GM18508 (cell line): Measurements from ENCODE around the gene PRR5L.

Experiments used
- ATAC-seq: cut with Tn5 transposase; IDR thresholded peaks from one replicate; pipeline ENCODE4 v1.9.1; 2021; ENCODE audit warnings: moderate number of reproducible peaks; ENCODE audit not compliant: insufficient read depth, unreplicated experiment

Gene PRR5L

DNA sequence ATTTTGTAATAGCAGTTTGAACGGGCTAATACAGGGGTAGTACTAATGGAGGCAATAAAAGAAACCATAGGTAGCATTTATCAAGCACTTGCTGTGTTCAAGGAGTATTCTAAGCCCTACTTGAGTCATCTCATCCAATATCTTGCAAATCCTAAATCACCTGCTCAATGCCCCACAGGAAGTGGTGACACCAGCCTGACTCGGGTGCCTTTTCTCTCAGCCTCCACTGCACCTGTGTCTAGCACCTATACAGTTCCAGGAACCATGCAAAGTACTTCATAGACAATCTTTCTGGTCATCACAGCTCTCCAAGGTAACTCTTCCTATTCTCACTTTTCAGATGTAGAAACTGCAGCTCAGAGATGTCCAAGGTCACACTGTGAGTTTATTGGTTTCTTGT lies 98.0 kb downstream of the PRR5L start:
- no peak for ATAC-seq

DNA sequence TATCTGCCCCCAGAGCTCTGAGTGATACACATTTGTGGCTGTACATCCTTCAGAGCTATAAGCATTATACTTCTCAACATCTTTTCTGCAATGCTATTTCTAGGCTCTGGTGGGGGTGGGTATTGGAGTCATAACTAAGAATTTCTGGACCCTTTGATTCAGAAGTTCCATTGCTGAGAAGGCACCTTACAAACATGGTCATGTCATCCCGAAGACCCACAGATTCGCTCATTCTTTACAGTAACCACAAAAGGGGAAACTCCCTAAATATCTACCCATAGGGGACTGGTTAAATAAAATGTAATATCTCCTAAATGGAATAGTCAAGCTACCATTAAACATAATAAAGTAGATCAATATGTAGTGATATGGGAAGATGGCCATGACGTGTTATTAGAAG lies 98.8 kb downstream of the PRR5L start:
- no peak for ATAC-seq

DNA sequence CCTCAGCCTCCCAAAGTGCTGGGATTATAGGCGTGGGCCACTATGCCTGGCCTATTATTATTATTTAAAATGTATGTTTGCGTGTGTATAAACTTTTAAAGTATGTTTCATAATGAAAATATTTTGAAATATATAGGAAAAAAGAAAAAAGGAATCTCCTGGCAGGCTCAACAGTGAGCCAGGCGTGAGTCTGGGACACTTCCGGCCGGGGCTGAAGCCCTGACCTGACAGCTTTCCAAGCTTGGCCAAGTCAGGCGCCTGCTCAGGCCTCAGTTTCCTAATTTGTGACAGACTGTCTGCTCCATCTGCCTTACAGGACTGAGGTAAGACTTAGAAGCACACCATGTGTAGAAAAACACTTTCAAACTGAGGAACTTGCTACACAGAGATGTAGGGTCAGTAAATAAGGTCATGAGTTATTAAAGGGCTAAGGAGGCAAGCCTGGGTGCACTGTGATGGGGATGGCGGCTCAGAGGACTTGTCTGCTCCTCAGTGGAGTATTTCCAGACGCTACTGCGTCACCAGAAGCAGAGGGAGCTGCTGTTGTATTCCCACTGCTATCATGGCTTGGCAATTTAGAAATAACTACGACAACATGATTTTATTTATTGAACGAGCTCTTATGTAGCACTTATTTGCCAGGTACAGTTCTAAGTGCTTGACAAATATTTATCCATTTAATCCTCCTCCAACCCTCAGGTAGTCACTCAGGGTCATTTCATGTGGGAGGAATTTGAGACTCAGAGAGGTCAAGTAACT lies 100.1 kb downstream of the PRR5L start:
- no peak for ATAC-seq

- no peak for ATAC-seq
Measured at GRCh38 chr11:36398231-36398953, 102.3 kb downstream of the PRR5L start.

- ATAC-seq, result no peak
Measured at GRCh38 chr11:36399236-36399635, 103.1 kb downstream of the PRR5L start.

GRCh38 chr11:36399745-36400144 lies 103.7 kb downstream of the PRR5L start:
- no peak for ATAC-seq

DNA sequence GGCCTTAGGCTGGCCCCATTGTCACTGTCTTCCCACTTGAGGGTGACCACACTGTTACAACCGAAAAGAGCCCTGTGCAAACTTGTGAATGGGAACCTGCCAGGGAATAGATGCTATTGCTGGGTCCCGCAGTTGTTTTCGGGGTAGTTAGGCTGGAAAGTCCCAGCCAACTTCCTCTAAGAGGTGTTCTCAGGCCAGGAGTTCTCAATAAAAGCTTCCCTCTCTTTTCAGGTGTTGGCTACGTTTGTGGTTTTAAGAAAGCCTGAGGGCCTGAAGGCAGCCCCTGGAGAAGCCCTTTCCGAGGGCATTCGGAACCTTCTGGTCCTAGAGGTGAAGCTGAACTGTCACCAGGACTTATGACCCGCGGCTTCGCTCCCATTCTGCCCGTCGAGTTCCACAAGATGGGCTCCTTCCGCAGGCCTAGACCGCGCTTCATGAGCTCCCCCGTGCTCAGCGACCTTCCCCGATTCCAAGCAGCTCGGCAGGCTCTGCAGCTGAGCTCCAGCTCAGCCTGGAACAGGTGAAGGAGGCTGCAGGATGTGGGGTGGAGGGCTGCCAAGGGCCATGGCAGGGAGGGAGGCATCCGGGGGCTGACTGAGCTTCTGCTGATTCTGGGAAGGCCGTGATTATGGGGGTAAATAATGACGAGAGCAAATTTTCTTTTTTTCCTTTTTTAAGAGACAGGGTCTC lies 104.8 kb downstream of the PRR5L start:
- no peak for ATAC-seq

DNA sequence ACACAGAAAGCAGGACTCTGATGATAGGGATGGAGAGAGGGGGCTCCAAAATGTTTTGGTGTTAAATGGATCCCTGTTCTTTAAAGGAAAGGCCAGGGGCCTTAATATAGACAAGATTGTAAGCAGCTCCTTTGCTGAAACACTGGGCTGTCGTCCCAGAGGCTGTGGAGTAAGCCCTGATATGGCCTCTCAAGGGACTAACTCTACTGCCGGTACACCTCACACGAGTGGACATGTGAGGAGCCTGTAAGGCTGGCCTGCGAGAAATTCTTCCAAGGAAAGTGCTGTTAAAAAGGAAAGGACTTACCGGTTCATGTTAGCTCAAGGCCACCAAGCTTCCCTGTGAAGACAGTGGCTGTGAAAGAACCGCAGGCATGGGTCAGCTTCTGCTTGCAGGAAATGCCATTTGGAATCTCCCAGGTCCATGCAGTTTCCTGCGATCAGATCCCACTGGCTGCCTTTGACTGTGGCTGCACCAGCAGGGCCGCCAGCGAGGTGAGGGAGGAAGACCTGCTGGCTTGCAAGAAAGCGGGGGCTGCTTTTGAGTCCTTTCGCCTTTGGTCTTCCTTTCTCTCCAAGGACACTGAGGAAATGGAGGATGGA lies 106.6 kb downstream of the PRR5L start:
- ATAC-seq, result no peak

- ATAC-seq, result no peak
Measured at GRCh38 chr11:36403661-36404060, 107.6 kb downstream of the PRR5L start.

GRCh38 chr11:36404831-36405230 lies 108.7 kb downstream of the PRR5L start:
- ATAC-seq, result no peak

GRCh38 chr11:36405585-36406367 lies 109.7 kb downstream of the PRR5L start:
- ATAC-seq, result no peak

- ATAC-seq, result no peak
Measured at GRCh38 chr11:36407356-36407755, 111.3 kb downstream of the PRR5L start.

GRCh38 chr11:36408498-36409136 lies 112.5 kb downstream of the PRR5L start:
- no peak for ATAC-seq

GRCh38 chr11:36409152-36409816 lies 113.2 kb downstream of the PRR5L start:
- ATAC-seq, result no peak

GRCh38 chr11:36411202-36411640 lies 115.1 kb downstream of the PRR5L start:
- no peak for ATAC-seq

DNA sequence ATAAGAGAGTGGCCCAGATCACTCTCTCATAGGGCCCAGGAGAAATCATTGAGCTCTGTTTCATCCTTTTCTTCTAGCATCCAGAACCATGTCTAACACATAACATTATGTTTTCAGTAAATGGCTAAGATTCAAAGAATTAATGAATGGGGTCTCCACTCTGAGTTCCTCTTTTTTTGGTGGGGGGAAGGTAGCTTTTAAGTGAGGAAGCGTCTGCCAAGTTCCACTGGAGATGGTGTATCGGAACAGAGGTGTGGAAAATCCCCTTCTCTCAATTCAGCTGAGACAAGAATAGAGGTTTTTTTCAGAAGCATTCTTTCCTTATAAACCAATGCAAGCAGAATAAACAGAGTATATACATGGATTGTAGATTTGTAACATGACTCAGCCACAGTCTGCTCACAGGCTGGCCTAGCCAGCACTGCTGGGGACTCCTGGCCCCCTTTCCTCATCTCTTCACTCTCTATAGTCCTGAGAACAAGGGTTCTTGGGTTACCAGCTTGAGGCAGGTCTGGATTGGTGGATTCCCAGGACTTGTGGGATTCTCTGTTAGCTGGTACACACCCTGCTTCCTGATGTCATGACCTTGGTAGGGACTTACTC lies 116.8 kb downstream of the PRR5L start:
- no peak for ATAC-seq

- no peak for ATAC-seq
Measured at GRCh38 chr11:36417154-36417553, 121.1 kb downstream of the PRR5L start.

DNA sequence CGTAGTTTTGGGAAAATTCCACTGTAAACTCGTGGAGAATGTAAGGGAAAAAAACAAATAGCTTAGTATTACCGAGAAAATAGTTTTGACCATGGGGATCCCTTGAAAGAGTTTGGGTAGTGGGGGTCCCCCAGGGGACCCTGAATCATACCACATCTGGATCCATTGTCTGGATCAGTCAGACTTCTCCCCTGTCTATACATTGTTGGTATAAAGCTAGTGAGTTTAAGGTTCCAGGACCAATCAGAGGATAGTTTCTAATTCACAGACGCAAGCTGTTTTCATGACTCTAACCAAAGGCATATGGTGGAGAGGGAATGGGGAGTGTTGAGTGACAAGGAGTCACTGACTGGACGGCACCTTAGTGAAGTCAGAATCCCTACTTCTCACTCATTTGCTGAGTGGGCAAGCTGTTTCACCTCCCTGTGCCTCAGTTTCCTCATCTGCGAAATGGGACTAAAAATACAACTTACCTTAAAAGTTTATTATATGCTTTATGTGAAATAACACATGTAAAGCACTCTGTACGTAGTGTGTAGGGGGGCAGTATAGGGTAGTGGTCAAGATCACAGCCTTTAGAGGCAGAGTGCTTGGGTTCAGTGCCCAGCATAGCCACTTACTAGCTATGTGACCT lies 123.8 kb downstream of the PRR5L start:
- ATAC-seq, result no peak
